NCI-H2029 treated with DMSO at 0.1 percent for 48 hours (cell line): ENCODE data around the gene CCDC148.

Experiments
- DNase-seq: peaks from one replicate; lab custom pipeline; 2025; lab: John Stamatoyannopoulos, UW

CCDC148 gene

GRCh38 chr2:158456309-158457066, at the start of gene CCDC148, which contains the start of gene PKP4:
Gene CCDC148, minus strand, starts transcription at chr2:158456753. Its CDS starts 314 bp downstream, at chr2:158456439.
Gene PKP4, plus strand, starts transcription at chr2:158456952. Its CDS starts 76,233 bp downstream, at chr2:158533185.
- peak; percentile 83 for DNase-seq

DNA sequence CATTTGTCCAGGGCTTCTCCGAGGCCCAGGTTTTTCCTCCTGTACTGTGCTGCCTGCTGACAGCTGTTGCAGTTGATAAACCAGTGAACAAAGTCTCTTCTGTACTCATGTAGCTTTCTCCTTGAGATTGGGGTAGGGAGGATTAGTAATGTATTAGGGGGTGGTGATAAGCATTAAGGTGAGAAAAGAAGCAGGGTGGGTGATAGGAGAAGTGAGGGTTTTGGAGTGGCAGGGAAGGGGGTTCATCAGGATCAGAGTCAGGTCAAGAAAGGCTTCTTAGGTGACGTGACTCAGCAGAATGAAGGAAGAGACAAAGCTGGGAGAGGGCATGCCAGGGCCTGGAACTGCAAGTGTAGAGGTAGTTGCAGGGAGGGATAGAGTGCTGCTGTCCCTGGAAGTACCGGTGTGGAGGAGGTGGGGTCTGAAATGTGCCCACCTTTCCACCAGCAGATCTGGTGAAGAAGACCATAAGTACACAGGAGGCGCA, 48.9 kb upstream of the CCDC148 start:
- no peak for DNase-seq

DNA sequence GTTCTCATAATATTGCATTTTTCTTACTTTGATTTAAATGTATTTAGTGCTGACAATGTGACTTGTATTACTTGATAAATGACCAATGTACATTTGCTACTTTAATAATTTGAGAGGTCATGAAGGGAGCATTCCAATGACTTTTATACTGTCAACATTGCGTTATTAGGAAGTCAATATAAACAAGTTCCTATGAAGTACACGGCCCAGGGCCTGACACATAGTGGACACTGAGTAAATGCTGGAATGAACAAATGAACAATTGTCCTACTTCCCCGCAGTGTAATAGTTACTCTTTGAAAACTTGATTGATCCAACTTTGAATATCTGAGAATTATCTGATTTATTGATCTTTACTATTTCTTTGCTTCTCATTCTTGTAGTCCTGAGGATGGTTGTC, 47.5 kb upstream of the CCDC148 start:
- no peak for DNase-seq

DNA sequence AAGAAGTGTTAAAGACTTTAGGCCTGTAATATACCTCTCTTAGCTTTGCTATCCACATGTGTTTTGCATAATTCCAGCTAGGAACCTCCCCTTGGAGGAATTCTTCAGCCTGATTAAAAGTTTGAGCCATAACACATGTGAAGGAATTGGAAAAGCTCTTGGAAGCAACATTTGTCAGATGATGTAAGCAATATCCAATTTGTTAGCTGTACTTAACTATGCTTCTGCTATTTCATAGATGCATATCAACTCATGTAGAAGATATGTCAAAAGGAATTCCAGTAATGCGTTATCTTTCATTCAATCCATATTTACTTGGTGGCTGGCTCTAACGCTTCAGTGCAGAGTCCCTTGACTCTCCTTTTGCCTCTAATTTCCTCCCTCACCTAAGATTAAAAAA, 46.4 kb upstream of the CCDC148 start:
- no peak for DNase-seq

- DNase-seq: peak; percentile 80
Observed at GRCh38 chr2:158501301-158501700, 44.7 kb upstream of the CCDC148 start.

DNA sequence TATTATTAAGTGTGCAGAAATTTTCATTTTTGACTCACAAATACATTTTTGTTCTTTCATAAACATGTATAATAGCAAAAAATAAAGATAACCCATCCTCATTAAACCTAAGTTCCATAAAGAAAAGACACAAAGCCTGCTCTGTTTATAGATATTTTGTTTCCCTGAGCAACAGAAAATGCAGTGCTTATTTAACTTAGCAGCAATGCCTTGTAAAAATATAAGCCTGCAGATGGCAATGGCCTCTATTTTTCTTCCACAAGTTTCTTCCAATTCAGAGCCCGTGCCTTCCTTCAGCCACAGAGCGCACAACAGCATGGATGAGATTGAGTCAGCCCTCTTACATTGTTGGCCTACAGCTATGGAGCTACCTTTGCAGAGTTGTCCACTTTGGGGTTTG, 43.8 kb upstream of the CCDC148 start:
- no peak for DNase-seq

- no peak for DNase-seq
Observed at GRCh38 chr2:158499383-158499782, 42.8 kb upstream of the CCDC148 start.

DNA sequence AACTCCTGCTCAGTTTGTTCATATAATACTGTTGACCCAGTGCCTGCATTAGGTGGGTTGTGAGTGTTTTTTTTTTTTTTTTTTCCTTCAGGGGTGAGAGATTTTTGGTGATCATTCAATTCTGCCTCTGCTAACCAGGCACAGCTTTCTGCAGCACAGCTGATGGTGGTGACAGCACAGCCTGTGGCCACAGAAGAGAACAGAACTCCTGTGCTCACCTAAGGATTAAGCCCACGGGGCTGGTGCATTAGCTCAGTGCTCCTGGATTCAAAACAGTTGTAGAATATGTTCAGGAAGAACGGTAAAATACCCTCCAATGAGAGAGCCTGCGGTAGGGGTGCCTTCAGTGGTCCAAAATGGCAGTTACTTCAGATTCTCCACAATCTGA, 42.2 kb upstream of the CCDC148 start:
- DNase-seq: no peak

- DNase-seq: no peak
Observed at GRCh38 chr2:158498043-158498748, 41.6 kb upstream of the CCDC148 start.

- DNase-seq: no peak
Observed at GRCh38 chr2:158497486-158497885, 40.9 kb upstream of the CCDC148 start.

DNA sequence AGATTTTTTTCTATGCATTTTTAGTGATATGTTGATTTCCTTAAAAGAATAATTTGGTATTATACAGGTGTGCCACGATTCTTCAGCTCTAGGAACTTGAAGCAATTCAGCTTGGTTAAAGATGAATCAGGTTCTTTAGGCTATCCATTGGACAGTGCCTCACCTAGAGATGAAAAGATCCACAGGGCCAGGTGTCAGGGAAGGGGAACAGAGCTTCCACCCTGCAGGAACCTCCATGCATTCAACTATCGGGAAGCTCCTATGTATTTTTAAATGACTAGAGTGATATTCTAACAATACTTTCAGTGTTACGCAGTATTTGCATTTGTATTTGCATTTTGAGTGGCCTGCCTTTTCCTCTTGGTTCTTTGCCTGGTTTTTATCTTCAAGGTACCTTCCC, 40.4 kb upstream of the CCDC148 start:
- DNase-seq: no peak

DNA sequence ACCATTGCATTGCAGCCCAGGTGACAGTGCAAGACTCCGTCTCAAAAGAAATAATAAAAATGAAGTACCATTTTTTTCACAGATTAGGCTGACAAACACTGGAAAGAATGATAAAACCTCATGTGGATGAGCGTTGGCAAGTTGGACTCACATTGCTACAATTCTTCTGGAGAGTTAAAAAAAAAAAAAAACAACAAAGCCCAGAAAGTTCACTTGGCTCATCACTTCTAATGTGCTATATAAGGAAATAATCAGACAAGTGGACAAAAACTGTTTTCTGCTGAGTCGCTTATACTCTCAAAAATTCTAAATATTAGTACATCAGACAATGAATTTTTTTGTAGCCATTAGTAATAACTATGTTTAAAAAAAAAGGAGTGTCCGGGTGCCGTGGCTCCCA, 38.6 kb upstream of the CCDC148 start:
- DNase-seq: no peak

DNA sequence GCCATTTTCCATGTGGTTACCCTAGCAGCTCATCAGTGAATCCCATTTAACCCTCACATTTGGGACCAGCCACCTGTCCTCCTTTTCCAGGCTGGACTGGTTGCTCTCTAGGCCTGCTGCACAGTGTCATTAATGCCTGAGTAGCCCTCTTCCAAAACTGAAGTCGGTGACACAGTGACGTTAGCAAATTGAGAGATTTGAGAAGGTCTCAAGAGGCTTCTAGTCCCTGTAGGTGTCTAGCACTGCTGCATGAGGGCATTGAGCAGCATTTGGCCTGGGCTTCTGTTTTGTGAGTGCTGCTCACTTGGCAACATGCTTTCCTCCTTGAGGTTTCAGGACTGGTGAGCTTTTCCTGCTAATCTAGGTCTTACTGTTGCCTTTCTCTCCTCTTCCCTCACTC, 36.9 kb upstream of the CCDC148 start:
- DNase-seq: peak; percentile 72

- DNase-seq: no peak
Observed at GRCh38 chr2:158491072-158491471, 34.5 kb upstream of the CCDC148 start.

GRCh38 chr2:158489366-158490112, 33.0 kb upstream of the CCDC148 start:
- DNase-seq: no peak

DNA sequence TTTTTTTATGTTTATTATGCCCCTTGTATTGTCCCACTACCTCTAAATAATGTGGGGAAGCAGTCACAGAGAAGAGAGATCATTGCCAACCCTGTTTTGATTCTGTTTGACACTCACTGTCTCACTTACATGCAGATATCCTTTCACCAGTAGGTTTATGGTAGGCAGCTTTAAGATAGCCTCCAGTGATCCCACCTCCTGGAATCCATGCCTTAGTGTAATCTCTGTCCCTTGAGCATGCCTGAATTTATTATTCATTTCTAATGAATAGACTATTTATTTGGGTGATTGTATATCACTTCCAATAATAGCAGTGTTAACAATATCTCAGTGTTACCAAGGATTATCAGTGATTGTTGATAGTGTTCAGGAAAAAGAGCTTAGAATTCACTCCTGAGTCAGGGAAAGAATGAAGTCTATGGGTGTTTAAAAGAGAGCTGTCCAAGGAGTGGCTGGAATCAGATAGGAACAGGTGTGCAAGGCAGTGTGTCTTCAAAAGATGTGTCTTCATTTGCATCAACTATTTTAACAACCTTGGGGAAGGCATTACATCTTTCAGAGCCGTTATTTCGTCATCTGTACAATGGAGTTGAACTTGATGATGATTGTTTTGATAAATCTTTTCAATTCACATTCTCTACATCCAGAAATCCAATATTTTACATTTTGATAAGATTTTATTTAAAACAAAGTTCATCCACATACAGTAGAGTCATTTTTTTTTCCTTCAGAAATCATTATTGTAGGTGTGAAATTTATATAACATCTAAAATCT, 32.1 kb upstream of the CCDC148 start:
- no peak for DNase-seq

- no peak for DNase-seq
Observed at GRCh38 chr2:158487419-158487818, 30.9 kb upstream of the CCDC148 start.

- no peak for DNase-seq
Observed at GRCh38 chr2:158486970-158487325, 30.4 kb upstream of the CCDC148 start.

- no peak for DNase-seq
Observed at GRCh38 chr2:158486150-158486969, 29.8 kb upstream of the CCDC148 start.

DNA sequence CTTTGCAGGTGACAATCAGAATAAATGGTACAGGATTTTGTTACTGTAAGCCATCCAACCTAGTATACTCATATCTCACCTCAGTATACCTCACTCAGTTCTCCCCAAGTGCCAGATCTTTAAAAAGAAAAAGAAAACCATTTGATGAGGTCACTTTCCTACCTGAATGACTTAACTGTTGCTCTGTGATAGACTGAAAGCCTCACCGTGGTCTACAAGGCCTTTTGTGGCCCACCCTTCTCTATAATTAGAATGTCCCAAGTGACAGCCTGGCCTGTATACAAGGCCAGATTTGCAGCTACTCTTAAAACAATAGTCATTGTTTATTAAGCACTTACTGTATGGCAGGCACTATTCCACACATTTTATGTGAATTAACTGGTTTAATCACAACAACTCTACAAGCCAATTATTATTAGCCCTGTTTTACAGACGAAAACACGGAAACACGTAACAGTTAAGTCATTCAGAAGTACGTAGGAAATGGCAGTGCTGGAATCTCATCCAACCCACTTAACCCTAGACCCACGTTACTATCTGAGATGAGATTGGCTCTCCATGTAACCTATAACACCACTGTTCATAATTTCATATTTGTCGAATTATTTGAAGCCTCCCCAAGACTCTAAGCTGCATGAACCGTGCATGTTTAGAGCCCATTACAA, 28.5 kb upstream of the CCDC148 start:
- no peak for DNase-seq
